ENCODE measurements around the gene VAV3. TPM values are rescaled to one million over a fixed set of nuclear protein-coding genes. Genes with fewer than 3 reads are reported as not detected.
A peak's percentile ranks its signal among the peaks of the same experiment; 100 is the strongest.

VAV3 gene
- total RNA-seq, 1 donor from 2014 or later = 25.8 TPM

DNA sequence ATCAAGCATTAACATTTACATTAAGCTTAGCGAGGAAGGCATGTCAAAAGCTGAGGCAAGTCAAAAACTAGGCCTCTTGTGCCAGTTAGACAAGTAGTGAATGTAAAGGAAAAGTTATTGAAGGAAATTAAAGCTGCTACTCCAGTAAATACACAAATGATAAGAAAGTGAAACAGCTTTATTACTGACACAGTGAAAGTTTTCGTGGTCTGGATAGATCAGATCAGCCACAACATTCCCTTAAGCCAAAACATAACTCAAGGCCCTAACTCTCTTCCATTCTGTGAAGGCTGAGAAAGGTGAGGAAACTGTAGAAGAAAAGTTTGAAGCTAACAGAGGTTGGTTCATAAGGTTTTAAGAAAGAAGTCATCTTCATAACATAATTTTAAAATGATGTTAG lies 131.9 kb downstream of the VAV3 start:
- TF ChIP-seq, protein P1, sequence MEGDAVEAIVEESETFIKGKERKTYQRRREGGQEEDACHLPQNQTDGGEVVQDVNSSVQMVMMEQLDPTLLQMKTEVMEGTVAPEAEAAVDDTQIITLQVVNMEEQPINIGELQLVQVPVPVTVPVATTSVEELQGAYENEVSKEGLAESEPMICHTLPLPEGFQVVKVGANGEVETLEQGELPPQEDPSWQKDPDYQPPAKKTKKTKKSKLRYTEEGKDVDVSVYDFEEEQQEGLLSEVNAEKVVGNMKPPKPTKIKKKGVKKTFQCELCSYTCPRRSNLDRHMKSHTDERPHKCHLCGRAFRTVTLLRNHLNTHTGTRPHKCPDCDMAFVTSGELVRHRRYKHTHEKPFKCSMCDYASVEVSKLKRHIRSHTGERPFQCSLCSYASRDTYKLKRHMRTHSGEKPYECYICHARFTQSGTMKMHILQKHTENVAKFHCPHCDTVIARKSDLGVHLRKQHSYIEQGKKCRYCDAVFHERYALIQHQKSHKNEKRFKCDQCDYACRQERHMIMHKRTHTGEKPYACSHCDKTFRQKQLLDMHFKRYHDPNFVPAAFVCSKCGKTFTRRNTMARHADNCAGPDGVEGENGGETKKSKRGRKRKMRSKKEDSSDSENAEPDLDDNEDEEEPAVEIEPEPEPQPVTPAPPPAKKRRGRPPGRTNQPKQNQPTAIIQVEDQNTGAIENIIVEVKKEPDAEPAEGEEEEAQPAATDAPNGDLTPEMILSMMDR (IDR thresholded peaks at IDR 0.05; ENCODE audit: partially characterized antibody, unreplicated experiment) = no peak
- Mint-ChIP-seq H3K4me1 (ENCODE audit: low read depth, unreplicated experiment) (no peaks in the 10 kb centered on the region), H3K9me3 (ENCODE audit: unreplicated experiment) (peaks cover 3% of the 10 kb centered on the region), H3K27me3 (ENCODE audit: unreplicated experiment) (no peaks in the 10 kb centered on the region), H3K27ac (ENCODE audit: unreplicated experiment) (no peak overlapping the region), H3K4me3 (ENCODE audit: unreplicated experiment) (no peak overlapping the region), H3K36me3 (ENCODE audit: unreplicated experiment) (no peaks in the 10 kb centered on the region)
- no peak for DNase-seq

DNA sequence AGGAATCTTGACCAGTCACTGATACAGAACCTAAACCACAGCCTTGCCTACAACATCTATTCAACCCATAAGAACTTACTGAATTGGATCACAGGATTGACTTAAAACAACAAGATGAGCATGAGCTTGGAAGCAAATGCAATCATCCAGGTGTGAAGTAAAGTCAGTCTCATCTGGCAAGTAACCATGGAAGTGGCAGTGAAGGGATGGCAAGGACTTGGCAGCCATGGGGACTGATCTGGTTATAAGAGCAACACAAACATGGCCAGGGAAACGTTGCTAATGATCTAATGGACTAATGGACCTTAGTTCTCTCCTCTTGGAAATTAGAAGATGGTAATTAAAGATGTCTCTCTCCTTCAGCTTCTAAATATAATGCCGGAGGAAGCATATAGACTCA lies 133.1 kb downstream of the VAV3 start:
- TF ChIP-seq, protein P1 (IDR thresholded peaks at IDR 0.05; ENCODE audit: partially characterized antibody, unreplicated experiment) = no peak
- no peak for DNase-seq
- no peaks in the 10 kb centered on the region for H3K4me1 Mint-ChIP-seq (ENCODE audit: low read depth, unreplicated experiment)
- H3K27ac Mint-ChIP-seq (ENCODE audit: unreplicated experiment) = no peak overlapping the region
- no peak overlapping the region for H3K4me3 Mint-ChIP-seq (ENCODE audit: unreplicated experiment)
- H3K9me3 Mint-ChIP-seq (ENCODE audit: unreplicated experiment) = peaks cover 1% of the 10 kb centered on the region
- no peaks in the 10 kb centered on the region for H3K36me3 Mint-ChIP-seq (ENCODE audit: unreplicated experiment)
- H3K27me3 Mint-ChIP-seq (ENCODE audit: unreplicated experiment) = no peaks in the 10 kb centered on the region

DNA sequence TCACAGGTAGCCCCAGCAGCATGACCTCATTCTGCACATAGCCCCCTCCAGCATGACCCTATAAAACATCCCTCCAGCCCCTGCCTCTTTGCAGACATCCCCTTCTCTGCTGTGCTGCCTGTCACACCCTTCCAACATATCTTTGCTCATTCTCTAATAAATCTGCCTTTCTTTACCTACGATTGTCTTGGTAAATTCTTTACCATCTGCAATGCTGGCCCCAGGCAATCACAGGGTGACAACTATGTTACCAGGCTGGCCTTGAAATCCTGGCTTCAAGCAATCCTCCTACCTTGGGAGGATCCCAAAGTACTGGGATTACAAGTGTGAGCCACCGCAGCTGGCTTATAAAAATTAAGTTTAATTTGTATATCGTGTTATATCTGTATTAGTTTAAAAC lies 134.5 kb downstream of the VAV3 start:
- Mint-ChIP-seq H3K27me3 (ENCODE audit: unreplicated experiment) (no peaks in the 10 kb centered on the region), H3K9me3 (ENCODE audit: unreplicated experiment) (peaks cover 1% of the 10 kb centered on the region), H3K27ac (ENCODE audit: unreplicated experiment) (peak overlapping the region; percentile 8), H3K36me3 (ENCODE audit: unreplicated experiment) (no peaks in the 10 kb centered on the region), H3K4me1 (ENCODE audit: low read depth, unreplicated experiment) (no peaks in the 10 kb centered on the region), H3K4me3 (ENCODE audit: unreplicated experiment) (no peak overlapping the region)
- TF ChIP-seq, protein P1 (IDR thresholded peaks at IDR 0.05; ENCODE audit: partially characterized antibody, unreplicated experiment) = no peak
- DNase-seq = no peak

DNA sequence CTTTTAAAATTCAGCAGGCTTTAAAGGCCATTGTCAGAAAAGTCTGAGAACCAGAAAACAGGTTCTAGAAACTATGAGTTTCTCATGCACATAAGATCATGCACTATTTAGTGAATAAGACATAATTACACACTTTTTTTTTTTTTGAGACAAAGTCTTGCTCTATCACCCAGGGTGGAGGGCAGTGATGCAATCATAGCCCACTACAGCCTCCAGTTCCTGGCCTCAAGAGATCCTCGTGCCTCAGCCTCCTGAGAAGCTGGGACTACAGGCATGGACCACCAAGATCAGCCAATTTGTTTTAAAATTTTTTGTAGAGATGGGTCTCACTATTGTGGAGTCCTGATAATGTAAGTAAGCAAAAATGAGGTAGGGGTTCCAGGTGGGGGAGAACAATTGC lies 134.9 kb downstream of the VAV3 start:
- peaks cover 1% of the 10 kb centered on the region for H3K9me3 Mint-ChIP-seq (ENCODE audit: unreplicated experiment)
- no peaks in the 10 kb centered on the region for H3K36me3 Mint-ChIP-seq (ENCODE audit: unreplicated experiment)
- no peaks in the 10 kb centered on the region for H3K27me3 Mint-ChIP-seq (ENCODE audit: unreplicated experiment)
- H3K4me1 Mint-ChIP-seq (ENCODE audit: low read depth, unreplicated experiment) = no peaks in the 10 kb centered on the region
- TF ChIP-seq, protein P1 (IDR thresholded peaks at IDR 0.05; ENCODE audit: partially characterized antibody, unreplicated experiment) = no peak
- no peak for DNase-seq
- no peak overlapping the region for H3K27ac Mint-ChIP-seq (ENCODE audit: unreplicated experiment)
- no peak overlapping the region for H3K4me3 Mint-ChIP-seq (ENCODE audit: unreplicated experiment)

DNA sequence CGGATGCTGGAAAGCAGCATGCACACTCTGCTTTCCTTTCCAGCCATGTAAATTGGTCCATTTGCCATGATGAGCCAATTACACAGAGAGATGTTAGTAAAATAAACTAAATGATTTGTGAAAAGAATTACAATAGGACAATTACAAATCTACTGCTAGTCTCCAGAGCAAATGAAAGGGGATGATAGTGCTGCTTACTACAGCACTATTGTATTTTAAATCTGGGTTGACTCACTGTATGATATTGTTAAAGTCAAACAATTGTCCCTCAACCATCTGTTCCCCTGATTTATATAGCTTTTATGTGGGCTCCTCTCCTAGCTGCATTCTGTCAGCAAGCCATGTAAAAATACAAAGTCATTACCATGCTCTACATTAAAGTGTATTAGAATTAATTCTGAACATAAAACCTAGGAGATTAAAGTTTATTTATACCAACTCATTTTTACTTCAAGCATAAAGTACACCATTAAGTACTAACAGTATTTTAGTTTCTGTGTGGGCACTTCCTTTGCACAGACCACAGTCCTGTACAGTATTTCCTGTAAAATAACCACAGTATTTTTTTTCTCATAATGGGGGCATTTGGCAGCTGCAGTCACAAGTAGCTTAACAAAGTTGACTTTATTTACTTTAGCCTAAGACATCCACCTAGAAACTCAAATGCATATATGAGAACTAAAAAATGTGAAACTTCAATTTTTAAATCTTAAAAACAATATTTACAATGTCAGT lies 135.8 kb downstream of the VAV3 start:
- Mint-ChIP-seq H3K4me1 (ENCODE audit: low read depth, unreplicated experiment) (no peaks in the 10 kb centered on the region), H3K36me3 (ENCODE audit: unreplicated experiment) (no peaks in the 10 kb centered on the region), H3K27ac (ENCODE audit: unreplicated experiment) (no peak overlapping the region), H3K27me3 (ENCODE audit: unreplicated experiment) (no peaks in the 10 kb centered on the region), H3K4me3 (ENCODE audit: unreplicated experiment) (no peak overlapping the region), H3K9me3 (ENCODE audit: unreplicated experiment) (peaks cover 1% of the 10 kb centered on the region)
- no peak for DNase-seq
- TF ChIP-seq, protein P1 (IDR thresholded peaks at IDR 0.05; ENCODE audit: partially characterized antibody, unreplicated experiment) = no peak
